GM19395 (cell line): ENCODE results near the gene C10orf105.

Experiments
- ATAC-seq: cut with Tn5 transposase; IDR thresholded peaks from one replicate; pipeline ENCODE4 v1.9.1; 2021; ENCODE audit warnings: mild to moderate bottlenecking, moderate library complexity; ENCODE audit not compliant: unreplicated experiment

Gene C10orf105

GRCh38 chr10:71679425-71679824, 40.2 kb downstream of the C10orf105 start:
- no peak for ATAC-seq

- ATAC-seq, result no peak
These were observed 41.3 kb downstream of the C10orf105 start for GRCh38 chr10:71678057-71678805.

GRCh38 chr10:71677261-71677660, 42.3 kb downstream of the C10orf105 start:
- ATAC-seq, result no peak

GRCh38 chr10:71675295-71675970, 44.1 kb downstream of the C10orf105 start:
- ATAC-seq, result no peak

GRCh38 chr10:71671994-71672946, 47.3 kb downstream of the C10orf105 start:
- ATAC-seq, result no peak

GRCh38 chr10:71667387-71667752, 52.2 kb downstream of the C10orf105 start:
- no peak for ATAC-seq

GRCh38 chr10:71666639-71667386, 52.8 kb downstream of the C10orf105 start:
- ATAC-seq, result no peak

- ATAC-seq, result no peak
These were observed 54.1 kb downstream of the C10orf105 start for GRCh38 chr10:71665456-71665855.

- ATAC-seq, result no peak
These were observed 55.0 kb downstream of the C10orf105 start for GRCh38 chr10:71664585-71664984.

- ATAC-seq, result no peak
These were observed 56.3 kb downstream of the C10orf105 start for GRCh38 chr10:71663311-71663710.

- no peak for ATAC-seq
These were observed 57.7 kb downstream of the C10orf105 start for GRCh38 chr10:71661779-71662336.
